Measurements from ENCODE around the gene TMEM82. TPM values are rescaled to one million over a fixed set of nuclear protein-coding genes. Genes with fewer than 3 reads are reported as not detected.

Gene TMEM82
- total RNA-seq, 1 experiment from 2014 or later: not detected

- DNase-seq (ENCODE audit: low spot score): peak; percentile 61
- in situ Hi-C loops (cut with HindIII; ENCODE audit: low sequenced_read_pairs): loop anchor here (25.0 kb wide), 1 partner anchor 146 kb away; the partner anchor contains the start of gene AGMAT
Measured at GRCh38 chr1:15733218-15733725, 9.0 kb upstream of the TMEM82 start.

GRCh38 chr1:15733726-15734226 lies 8.5 kb upstream of the TMEM82 start:
- no peak for DNase-seq (ENCODE audit: low spot score)
- in situ Hi-C loops (cut with HindIII; ENCODE audit: low sequenced_read_pairs): loop anchor here (25.0 kb wide), 1 partner anchor 146 kb away; the partner anchor contains the start of gene AGMAT

- in situ Hi-C loops (cut with HindIII; ENCODE audit: low sequenced_read_pairs): loop anchor here (25.0 kb wide), 1 partner anchor 147 kb away; the partner anchor contains the start of gene AGMAT
- DNase-seq (ENCODE audit: low spot score): no peak
Measured at GRCh38 chr1:15734296-15734695, 8.0 kb upstream of the TMEM82 start.

- in situ Hi-C loops (cut with HindIII; ENCODE audit: low sequenced_read_pairs): loop anchor here (25.0 kb wide), 1 partner anchor 148 kb away; the partner anchor contains the start of gene AGMAT
- no peak for DNase-seq (ENCODE audit: low spot score)
Measured at GRCh38 chr1:15734901-15735300, 7.4 kb upstream of the TMEM82 start.

- DNase-seq (ENCODE audit: low spot score): no peak
- in situ Hi-C loops (cut with HindIII; ENCODE audit: low sequenced_read_pairs): loop anchor here (25.0 kb wide), 1 partner anchor 148 kb away; the partner anchor contains the start of gene AGMAT
Measured at GRCh38 chr1:15735304-15736037, 6.8 kb upstream of the TMEM82 start.

GRCh38 chr1:15736038-15736891 lies 6.0 kb upstream of the TMEM82 start, which contains the start of gene SLC25A34:
Gene SLC25A34 (plus strand): TSS chr1:15736258. CDS start chr1:15736486, 228 bp downstream.
- in situ Hi-C loops (cut with HindIII; ENCODE audit: low sequenced_read_pairs): loop anchor here (25.0 kb wide), 1 partner anchor 149 kb away; the partner anchor contains the start of gene AGMAT
- DNase-seq (ENCODE audit: low spot score): no peak

- no peak for DNase-seq (ENCODE audit: low spot score)
- in situ Hi-C loops (cut with HindIII; ENCODE audit: low sequenced_read_pairs): loop anchor here (25.0 kb wide), 1 partner anchor 150 kb away; the partner anchor contains the start of gene AGMAT
Measured at GRCh38 chr1:15736892-15737261, 5.4 kb upstream of the TMEM82 start.

- in situ Hi-C loops (cut with HindIII; ENCODE audit: low sequenced_read_pairs): loop anchor here (25.0 kb wide), 1 partner anchor 150 kb away; the partner anchor contains the start of gene AGMAT
- no peak for DNase-seq (ENCODE audit: low spot score)
Measured at GRCh38 chr1:15737324-15738319, 4.7 kb upstream of the TMEM82 start.

- no peak for DNase-seq (ENCODE audit: low spot score)
- in situ Hi-C loops (cut with HindIII; ENCODE audit: low sequenced_read_pairs): loop anchor here (25.0 kb wide), 1 partner anchor 151 kb away; the partner anchor contains the start of gene AGMAT
Measured at GRCh38 chr1:15738416-15739113, 3.7 kb upstream of the TMEM82 start.

GRCh38 chr1:15739259-15739658 lies 3.0 kb upstream of the TMEM82 start:
- DNase-seq (ENCODE audit: low spot score): no peak
- in situ Hi-C loops (cut with HindIII; ENCODE audit: low sequenced_read_pairs): loop anchor here (25.0 kb wide), 1 partner anchor 152 kb away; the partner anchor contains the start of gene AGMAT

GRCh38 chr1:15739745-15740144 lies 2.6 kb upstream of the TMEM82 start:
- no peak for DNase-seq (ENCODE audit: low spot score)
- in situ Hi-C loops (cut with HindIII; ENCODE audit: low sequenced_read_pairs): loop anchor here (25.0 kb wide), 1 partner anchor 152 kb away; the partner anchor contains the start of gene AGMAT

GRCh38 chr1:15740924-15741850 lies 1.1 kb upstream of the TMEM82 start:
- peak; percentile 93 for DNase-seq (ENCODE audit: low spot score)
- in situ Hi-C loops (cut with HindIII; ENCODE audit: low sequenced_read_pairs): loop anchor here (25.0 kb wide), 1 partner anchor 154 kb away; the partner anchor contains the start of gene AGMAT

- no peak for DNase-seq (ENCODE audit: low spot score)
- in situ Hi-C loops (cut with HindIII; ENCODE audit: low sequenced_read_pairs): loop anchor here (25.0 kb wide), 1 partner anchor 157 kb away; the partner anchor contains the start of gene AGMAT
Measured at GRCh38 chr1:15744122-15744679, 1.9 kb downstream of the TMEM82 start.

GRCh38 chr1:15747378-15747777 lies 5.1 kb downstream of the TMEM82 start:
- DNase-seq (ENCODE audit: low spot score): no peak
- in situ Hi-C loops (cut with HindIII; ENCODE audit: low sequenced_read_pairs): loop anchor here (25.0 kb wide), 1 partner anchor 160 kb away; the partner anchor contains the start of gene AGMAT

GRCh38 chr1:15748264-15748663 lies 6.0 kb downstream of the TMEM82 start:
- in situ Hi-C loops (cut with HindIII; ENCODE audit: low sequenced_read_pairs): loop anchor here (25.0 kb wide), 1 partner anchor 161 kb away; the partner anchor contains the start of gene AGMAT
- DNase-seq (ENCODE audit: low spot score): no peak
